NCI-H1694 treated with DMSO at 0.1 percent for 48 hours (cell line): ENCODE results near the gene FOXP1.

ENCODE experiments used
- DNase-seq: peaks from one replicate; lab custom pipeline; 2025; lab: John Stamatoyannopoulos, UW

FOXP1 gene

GRCh38 chr3:71102111-71102983, 481.2 kb downstream of the FOXP1 start:
- DNase-seq = no peak

- no peak for DNase-seq
These were observed 481.9 kb downstream of the FOXP1 start for GRCh38 chr3:71101626-71102025.

GRCh38 chr3:71101014-71101413, 482.5 kb downstream of the FOXP1 start:
- no peak for DNase-seq

- no peak for DNase-seq
These were observed 483.4 kb downstream of the FOXP1 start for GRCh38 chr3:71099997-71100719.

- DNase-seq = no peak
These were observed 486.0 kb downstream of the FOXP1 start for GRCh38 chr3:71097557-71097956.

- no peak for DNase-seq
These were observed 487.8 kb downstream of the FOXP1 start for GRCh38 chr3:71095511-71096291.

GRCh38 chr3:71094658-71095209, 488.8 kb downstream of the FOXP1 start:
- DNase-seq = no peak

GRCh38 chr3:71092665-71093064, 490.9 kb downstream of the FOXP1 start:
- DNase-seq = no peak

GRCh38 chr3:71090207-71090606, 493.3 kb downstream of the FOXP1 start:
- no peak for DNase-seq

- no peak for DNase-seq
These were observed 494.2 kb downstream of the FOXP1 start for GRCh38 chr3:71089271-71089847.

GRCh38 chr3:71088742-71089141, 494.8 kb downstream of the FOXP1 start:
- DNase-seq = no peak

GRCh38 chr3:71088019-71088708, 495.4 kb downstream of the FOXP1 start:
- DNase-seq = no peak

- no peak for DNase-seq
These were observed 496.1 kb downstream of the FOXP1 start for GRCh38 chr3:71087143-71088018.

- DNase-seq = no peak
These were observed 496.8 kb downstream of the FOXP1 start for GRCh38 chr3:71086777-71087142.

GRCh38 chr3:71083726-71084131, 499.8 kb downstream of the FOXP1 start:
- DNase-seq = no peak

GRCh38 chr3:71082833-71083232, 500.7 kb downstream of the FOXP1 start:
- DNase-seq = no peak

GRCh38 chr3:71080517-71081083, 502.9 kb downstream of the FOXP1 start:
- no peak for DNase-seq

- no peak for DNase-seq
These were observed 504.6 kb downstream of the FOXP1 start for GRCh38 chr3:71078723-71079525.

- DNase-seq = no peak
These were observed 505.3 kb downstream of the FOXP1 start for GRCh38 chr3:71078199-71078598.
